NCI-H1048 (cell line): ENCODE results near the gene BCAS3.
"Not testable (repeated sequence)": the region's sequence is repeated elsewhere in the genome, so short reads cannot be mapped to it uniquely, and the experiment has no call there.

Source experiments
- DNase-seq: peaks from one replicate; lab custom pipeline; 2025; lab: John Stamatoyannopoulos, UW

BCAS3 gene

DNA sequence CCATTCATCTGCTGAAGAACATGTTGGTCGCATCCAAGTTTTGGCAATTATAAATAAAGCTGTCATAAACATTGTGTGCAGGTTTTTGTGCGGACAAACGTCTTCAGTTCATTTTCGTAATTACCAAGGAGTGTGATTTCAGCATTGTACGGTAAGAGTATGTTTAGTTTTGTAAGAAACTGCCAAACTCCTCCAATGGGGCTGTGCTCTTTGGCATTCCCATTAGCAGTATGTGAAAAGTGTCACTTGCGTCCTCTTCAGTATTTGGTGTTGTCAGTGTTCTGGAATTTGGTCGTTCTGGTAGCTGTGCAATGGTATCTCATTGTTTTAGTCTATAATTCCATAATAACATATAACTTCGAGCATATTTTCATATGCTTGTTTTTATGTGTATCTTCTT lies 120.9 kb downstream of the BCAS3 start:
- no peak for DNase-seq

DNA sequence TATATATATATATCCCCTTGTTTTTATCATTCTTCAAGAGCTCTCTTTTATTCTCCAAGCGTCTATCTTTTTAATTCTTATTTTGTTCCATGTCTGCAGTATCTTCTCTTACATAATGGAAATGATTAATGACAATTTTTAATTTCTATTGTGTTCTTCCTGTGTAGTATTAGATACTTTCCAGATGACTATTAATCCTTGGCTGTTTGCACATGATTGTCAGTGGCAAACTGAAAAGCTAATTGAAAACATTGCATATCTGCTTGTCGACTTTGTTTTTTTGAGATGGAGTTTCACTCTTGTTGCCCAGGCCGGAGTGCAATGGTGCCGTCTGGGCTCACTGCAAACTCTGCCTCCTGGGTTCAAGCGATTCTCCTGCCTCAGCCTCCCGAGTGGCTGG lies 124.7 kb downstream of the BCAS3 start:
- DNase-seq, result no peak

DNA sequence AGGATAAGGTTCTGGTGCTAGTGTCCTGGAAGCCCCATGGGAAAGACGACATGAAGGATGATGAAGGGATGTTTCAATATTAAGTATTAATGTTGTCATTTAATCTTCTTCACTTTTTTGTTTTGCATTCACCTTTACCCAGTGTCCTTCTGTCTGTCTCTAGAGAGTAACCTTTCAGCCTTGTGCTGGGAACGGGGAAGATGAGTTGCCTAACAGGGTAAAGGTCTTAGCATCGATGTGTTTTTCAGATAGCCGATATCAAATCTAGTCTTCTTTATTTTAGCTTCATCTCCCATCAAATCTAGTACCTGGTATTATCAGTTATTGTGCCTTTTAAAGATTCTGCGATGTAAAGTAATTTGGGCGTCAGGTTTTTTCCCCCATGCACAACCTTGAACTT lies 125.4 kb downstream of the BCAS3 start:
- DNase-seq, result no peak

DNA sequence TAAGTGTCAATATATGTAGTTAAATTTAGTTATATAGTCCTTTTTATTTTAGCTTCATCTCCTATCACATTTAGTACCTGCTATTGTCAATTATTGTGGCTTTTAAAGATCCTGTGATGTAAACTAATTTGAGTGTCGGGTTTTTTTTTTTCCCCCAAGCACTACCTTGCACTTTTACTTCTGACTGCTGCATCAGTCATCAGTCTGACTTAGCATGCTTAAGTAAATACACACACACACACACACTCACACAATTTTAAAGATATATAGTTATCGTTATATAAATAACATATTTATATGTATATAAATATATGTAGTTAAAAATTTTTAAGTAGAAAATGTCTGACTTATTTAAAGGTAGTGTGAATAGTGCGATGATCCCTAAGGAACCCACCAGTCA lies 127.2 kb downstream of the BCAS3 start:
- DNase-seq, result no peak

DNA sequence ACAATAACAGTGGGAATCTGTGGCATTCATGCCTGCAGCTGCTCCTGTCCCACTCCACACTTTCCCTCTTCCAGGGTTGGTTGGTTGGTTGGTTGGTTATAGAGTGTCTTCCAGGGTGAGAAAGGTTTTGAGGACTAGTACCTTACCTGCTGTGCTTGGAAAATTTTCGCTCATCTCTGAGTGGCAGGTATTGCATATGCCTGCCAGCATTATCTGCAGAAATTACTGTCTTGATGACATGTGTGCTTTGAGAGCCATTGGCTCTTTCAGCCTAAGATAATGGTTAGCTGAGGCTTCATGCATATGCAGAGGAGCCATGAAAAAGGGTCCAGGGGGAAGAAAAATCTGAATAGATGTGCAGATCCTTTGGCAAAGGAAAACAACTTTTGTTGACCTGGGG lies 131.8 kb downstream of the BCAS3 start:
- DNase-seq, result no peak

DNA sequence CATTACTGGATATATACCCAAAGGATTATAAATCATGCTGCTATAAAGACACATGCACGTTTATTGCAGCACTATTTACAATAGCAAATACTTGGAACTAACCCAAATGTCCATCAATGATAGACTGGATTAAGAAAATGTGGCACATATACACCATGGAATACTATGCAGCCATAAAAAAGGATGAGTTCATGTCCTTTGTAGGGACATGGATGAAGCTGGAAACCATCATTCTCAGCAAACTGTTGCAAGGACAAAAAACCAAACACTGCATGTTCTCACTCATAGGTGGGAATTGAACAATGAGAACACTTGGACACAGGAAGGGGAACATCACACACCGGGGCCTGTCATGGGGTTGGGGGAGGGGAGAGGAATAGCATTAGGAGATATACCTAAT lies 137.3 kb downstream of the BCAS3 start:
- not testable (repeated sequence) for DNase-seq

DNA sequence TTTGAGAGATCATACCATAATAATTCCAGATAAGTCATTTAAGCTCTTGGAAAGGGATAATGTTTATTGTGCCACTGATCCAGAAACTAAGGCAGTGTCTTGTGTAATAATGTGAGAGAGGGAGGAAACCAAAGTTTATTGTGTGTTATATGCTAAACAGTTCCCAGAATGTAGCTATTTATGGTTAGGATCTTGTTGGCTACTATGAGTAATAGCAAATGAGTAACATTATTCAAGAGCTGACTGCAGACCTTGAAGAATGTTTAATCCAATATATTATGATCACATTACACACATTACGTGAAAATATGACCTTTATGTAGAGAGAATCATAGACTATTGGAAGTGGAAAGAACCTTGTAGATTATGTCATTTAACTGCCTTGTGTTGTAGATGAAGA lies 139.5 kb downstream of the BCAS3 start:
- DNase-seq, result no peak

DNA sequence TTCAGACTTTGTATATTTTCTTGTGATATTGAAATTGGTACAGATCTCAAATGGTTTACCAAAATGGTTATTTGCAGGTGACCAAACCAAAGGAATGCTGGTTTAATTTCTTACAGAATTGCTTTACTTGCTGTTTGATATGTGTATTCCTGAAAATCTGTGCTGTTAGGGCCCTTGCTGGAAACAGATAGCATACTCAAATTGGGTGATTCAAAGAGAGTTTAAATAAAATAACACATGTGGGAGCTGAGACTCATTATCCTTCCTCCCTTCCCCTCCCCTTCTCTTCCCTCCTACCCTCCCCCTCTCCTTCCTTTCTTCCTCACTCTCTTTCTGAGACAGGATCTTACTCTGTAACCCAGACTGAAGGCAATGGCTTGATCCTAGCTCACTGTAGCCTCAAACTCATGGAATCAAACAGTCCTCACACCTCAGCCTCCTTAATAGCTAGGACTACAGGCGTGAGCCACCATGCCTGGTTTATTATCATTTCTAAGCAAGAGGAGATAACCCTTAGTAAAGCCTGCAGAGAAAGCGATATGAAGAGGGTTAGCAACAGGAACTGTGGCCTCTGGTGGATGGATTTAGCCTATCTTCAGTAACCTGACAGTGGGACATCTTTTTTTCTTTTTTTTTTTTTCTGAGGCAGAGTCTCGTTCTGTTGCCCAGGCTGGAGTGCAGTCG lies 141.9 kb downstream of the BCAS3 start:
- DNase-seq, result no peak

DNA sequence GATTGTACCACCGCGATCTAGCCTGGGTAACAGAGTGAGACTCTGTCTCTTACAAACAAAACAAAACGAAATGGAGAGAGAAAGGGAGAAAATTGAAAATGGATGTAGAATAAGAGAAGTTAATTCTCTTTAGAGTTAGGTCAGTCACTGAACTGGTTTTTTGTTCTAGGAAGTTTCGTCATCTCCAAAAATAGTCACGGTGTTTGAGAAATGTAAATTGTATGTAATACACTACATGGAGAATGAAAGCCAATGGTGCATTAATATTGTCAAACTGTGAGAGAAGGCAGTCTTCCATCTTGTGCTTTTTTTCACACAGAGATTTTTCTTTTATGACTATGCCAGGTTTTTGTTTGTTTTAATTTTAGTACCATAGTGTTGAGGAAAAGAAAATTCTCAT lies 145.9 kb downstream of the BCAS3 start:
- DNase-seq, result no peak

DNA sequence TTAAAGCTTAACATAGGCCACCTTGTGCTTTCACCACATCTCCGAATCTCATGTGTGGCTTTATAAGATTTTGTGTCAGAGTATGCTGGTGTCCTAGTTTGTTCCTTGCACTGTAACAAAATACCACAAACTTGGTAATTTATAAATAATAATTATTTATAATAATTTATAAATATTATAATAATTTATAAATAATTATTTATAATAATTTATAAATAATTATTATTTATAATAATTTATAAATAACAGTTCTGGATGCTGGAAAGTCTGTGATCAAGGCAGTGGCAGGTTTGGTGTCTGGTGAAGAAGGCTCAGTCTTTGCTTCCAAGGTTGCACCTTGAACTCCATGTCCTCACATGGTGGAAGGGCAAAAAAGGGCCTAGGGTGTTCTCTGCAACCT lies 147.7 kb downstream of the BCAS3 start:
- DNase-seq, result no peak

DNA sequence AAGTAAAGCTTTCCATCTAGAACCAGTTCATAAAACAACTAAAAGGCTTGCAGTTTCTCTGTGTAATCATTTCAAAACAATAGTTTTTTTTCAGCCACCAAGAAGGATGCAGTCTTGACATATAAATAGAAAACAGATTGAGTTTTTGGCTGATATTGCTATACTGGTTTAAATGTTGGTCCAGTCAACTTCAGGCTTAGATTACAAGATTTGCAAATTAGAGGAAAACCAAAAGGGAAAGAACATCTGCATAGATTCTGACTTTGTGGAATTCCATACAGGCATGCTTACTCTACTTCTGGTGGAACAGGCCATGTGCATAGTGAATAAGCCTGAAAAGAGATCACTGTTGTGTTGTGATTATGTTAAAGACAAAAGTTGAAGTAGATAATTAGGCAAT lies 150.3 kb downstream of the BCAS3 start:
- DNase-seq, result no peak

DNA sequence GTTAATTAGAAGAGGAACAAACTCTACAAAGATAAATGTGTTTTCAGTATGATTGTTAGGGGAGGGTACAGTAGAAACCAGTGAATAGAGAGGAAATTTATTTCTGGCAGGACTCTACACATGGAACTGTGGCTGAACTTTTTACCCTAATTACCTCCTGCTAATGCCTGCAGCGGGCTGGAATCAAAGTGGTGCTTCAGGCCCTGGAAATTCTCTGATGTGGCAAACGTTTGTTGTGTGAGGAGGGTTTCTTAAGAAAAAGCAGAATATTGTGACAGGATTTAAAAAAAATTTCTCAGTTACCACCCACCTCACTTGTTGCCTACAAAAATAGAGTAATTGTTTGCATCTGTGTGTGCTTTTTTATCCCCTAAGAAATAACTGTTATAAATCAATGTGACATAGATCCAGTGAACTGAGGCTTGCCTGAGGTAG lies 154.5 kb downstream of the BCAS3 start:
- no peak for DNase-seq

DNA sequence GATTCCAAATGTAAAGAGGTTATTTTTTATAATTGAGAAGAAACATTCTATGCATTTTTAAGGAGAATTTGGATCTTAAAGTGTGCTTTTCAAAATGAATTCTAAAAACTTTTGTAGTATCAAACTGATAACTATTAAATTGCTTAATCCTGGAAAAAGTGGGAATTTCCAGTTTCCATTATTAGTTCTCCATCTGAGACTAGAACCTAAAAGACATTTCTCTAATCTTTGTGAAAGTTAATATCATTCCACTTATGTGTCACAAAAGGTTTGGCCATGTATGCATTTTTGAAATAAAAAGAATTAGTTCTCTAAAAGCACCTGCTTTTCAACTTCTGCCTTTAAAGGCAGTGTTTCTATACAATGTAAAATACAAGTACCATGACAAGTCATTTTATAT lies 155.0 kb downstream of the BCAS3 start:
- no peak for DNase-seq

DNA sequence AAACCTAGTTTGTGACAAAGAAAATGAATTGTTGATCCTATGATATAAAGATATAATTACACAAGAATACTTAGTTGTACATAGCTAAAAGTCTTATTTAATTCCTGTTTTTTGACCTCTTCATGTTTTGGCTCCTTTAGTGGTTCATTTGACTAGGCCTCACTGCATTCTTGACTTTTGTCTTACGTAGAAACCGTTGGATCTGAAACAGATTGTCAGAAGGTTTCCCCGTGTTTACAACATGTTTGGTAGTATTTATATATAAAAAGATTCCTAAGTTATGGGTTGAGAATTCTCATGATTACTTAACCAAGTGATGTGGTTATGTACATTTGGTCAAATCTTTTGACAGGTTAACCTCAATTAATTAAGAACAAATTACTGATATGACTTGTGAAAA lies 162.8 kb downstream of the BCAS3 start:
- DNase-seq, result no peak

DNA sequence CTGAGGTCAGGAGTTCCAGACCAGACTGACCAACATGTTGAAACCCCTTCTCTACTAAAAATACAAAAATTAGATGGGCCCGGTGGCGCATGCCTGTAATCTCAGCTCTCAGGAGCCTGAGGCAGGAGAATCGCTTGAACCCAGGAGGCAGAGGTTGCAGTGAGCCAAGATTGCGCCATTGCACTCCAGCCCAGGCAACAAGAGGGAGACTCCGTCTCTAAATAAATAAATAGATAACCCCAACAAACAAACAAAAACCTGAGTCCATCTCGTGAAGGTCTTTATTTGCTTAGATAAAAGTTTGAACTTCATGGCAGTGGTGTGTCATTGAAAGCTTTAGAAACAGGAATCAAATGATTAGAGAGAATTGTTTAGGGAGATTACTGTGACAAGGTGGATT lies 167.4 kb downstream of the BCAS3 start:
- no peak for DNase-seq

DNA sequence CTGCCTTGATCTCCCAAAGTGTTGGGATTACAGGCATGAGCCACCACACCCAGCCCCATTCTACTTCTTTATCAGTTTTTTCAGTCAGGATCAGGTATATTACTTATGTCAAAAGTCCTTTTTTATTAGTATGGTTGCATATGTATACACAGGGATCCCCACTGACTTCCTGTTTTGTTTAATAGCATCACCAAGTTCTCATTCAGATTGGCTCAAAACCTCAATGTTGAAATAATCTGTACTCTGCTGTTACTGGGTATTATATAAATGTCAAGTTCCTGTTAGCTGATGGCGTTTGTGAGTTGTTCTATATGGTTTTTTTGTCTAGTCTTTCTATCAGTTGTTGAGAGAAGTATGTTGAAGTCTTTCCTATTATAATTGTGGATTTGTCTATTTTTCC lies 168.5 kb downstream of the BCAS3 start:
- no peak for DNase-seq

DNA sequence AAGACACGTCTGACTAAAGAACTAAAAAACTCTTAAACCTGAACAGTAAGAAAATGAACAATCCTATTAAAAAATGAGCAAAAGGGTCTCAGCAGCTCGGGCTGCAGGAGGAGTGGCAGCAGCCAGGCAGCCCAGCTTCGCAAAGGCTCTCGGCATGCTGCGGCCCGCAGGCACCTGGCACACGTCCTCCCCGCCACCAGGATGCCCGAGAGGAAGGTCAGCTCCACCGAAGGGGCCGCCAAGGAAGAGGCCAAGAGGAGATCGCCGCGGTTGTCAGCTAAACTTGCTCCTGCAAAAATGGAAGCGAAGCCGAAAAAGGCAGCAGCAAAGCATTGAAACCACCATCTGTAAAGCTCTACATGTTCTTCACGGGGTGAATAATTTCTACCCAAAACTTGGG lies 173.5 kb downstream of the BCAS3 start:
- DNase-seq, result no peak

DNA sequence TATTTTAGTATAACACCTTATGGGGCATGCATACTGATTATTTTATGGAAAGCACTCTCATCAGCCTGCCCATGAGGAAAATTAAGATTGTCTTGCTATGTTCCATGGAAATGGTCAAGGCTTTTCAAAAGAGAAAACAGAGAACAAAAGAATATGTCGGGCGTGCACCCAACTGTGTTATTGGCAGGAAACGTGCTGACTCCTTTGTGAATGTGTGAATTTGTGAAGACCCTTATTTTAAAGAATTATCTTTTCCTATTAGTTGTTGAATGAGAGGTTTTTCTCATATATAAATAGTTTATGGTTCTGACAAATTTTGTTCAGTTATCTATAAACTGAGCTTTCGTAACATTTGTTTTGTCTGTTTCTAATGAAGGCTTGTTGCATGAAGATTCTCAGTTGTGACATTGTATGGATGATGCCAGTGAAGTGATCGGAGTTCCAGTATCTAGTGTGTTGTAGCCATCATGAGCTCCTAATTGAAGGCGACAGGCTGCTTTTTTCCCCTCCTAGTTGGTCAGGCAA lies 180.0 kb downstream of the BCAS3 start:
- DNase-seq, result no peak

DNA sequence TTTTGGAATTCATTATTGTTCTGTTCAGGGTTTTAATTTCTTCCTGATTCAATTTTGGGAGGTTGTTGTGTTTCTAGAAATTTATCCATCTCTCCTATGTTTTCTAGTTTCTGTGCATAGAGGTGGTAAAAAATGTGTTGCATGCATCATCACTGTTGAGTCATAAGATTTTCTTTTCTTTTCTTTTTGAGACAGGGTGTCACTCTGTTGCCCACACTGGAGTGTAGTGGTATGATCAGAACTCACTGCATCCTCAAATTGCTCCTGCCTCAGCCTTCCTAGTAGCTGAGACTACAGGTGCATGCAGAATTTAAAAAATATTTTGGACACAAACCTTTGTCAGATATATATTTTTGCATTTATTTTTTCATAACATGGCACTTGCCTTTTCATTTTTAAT lies 184.8 kb downstream of the BCAS3 start:
- DNase-seq, result no peak

DNA sequence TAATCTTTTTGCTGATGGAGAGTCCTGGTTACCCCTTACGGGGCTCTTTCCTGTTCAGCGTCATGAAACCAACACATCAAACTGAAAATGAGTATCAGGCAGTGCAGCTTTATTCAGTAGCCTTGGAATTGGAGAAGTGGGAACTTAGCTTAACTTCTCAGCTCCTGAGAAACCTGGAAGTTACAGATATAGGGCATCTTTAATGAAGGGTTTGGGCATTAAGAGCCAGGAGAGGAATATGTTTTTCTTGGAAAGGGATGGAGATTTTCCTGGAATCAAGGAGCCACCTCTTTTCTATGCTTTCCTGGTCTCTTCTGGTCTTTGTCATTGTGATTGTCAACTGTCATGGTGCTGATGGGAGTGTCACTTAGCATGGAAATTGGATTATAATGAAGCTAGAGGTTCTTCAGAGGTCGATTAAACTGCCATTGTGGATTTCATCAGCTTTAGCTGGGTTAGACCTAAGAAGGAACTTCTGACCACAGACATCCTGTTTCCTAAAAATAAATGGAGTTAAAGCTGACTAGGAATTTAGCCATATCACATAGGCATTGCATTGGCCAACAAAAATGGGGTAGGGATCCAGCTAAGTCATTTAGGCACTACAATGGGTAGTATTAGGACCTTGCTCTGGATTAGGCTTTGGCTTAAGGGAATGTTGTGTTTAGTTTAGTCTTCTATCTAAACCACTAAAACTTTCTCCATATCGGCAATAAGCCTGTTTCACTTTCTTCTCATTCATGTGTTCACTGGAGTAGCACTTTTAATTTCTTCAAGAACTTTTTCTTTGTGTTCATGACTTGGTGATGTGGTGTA lies 186.4 kb downstream of the BCAS3 start:
- no peak for DNase-seq

DNA sequence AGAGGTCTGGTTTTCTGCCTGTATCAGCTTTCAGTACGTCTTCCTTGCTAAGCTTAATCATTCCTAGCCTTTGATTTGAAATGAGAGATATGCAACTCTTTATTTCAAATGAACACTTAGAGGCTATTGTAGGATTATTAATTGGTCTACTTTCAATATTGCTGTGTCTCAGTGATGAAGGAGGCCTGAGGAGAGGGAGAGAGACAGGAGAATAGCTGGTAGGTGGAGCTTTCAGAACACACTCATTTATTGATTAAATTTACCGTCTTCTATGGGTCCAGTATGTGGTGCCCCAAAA lies 187.0 kb downstream of the BCAS3 start:
- DNase-seq, result no peak

DNA sequence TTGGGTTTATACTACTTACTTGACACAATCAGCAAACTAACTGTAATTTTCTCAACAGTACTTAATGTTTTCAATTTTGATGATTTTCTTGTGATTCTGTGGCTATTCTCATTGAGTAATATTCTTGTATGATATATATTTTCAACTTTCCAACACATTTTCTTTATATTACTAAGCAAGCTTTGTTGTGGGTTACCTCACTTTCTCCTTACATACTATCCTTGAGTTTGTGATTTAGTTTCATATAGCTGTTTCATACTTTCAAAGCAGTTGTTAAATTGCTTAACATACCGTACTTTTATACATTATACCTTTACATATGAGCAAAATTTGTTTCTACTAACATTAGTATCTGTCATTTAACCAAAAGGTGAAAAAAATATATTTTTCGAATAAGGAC lies 197.1 kb downstream of the BCAS3 start:
- DNase-seq, result no peak

DNA sequence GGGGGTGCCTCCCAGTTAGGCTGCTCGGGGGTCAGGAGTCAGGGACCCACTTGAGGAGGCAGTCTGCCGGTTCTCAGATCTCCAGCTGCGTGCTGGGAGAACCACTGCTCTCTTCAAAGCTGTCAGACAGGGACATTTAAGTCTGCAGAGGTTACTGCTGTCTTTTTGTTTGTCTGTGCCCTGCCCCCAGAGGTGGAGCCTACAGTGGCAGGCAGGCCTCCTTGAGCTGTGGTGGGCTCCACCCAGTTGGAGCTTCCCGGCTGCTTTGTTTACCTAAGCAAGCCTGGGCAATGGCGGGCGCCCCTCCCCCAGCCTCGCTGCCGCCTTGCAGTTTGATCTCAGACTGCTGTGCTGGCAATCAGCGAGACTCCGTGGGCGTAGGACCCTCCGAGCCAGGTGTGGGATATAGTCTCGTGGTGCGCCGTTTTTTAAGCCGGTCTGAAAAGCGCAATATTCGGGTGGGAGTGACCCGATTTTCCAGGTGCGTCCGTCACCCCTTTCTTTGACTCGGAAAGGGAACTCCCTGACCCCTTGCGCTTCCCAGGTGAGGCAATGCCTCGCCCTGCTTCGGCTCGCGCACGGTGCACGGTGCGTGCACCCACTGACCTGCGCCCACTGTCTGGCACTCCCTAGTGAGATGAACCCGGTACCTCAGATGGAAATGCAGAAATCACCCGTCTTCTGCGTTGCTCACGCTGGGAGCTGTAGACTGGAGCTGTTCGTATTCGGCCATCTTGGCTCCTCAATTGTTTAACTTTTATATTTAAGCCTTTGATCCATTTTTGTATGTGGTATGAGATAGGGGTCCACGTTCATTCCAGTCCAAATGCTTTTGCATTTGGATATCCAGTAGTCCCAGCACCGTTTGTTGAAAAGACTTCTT lies 209.3 kb downstream of the BCAS3 start:
- DNase-seq, result not testable (repeated sequence)
